Neural cell (in vitro differentiated cells): ENCODE measurements around the gene RAB11FIP5. TPM values are rescaled to one million over a fixed set of nuclear protein-coding genes. Genes with fewer than 3 reads are reported as not detected.

ENCODE experiments used
- H2AFZ ChIP-seq: fragments of 200-600, 300-800 bp; sonication (generic), shearing (Covaris generic); 2 replicates; pipeline ENCODE4 v1.6.0; 2014; ENCODE audit warnings: low read depth, mild to moderate bottlenecking, antibody characterized with exemption, low read length, moderate library complexity
- H3F3A ChIP-seq: fragments of 200-600 bp; shearing (Covaris generic); 2 replicates; pipeline ENCODE4 v1.6.1; 2016; ENCODE audit warnings: mild to moderate bottlenecking, moderate library complexity, mixed read lengths, antibody characterized with exemption, low read length; ENCODE audit not compliant: insufficient read depth, poor library complexity, severe bottlenecking
- H3K27ac ChIP-seq: fragments of 200-600, 300-800 bp; sonication (generic), shearing (Covaris generic); 2 replicates; pipeline ENCODE4 v1.5.1; 2014; ENCODE audit warnings: mild to moderate bottlenecking, low read length, moderate library complexity
- H3K27me3 ChIP-seq: fragments of 300-800, 200-600 bp; sonication (generic), shearing (Covaris generic); 2 replicates; pipeline ENCODE4 v1.6.0; 2014; ENCODE audit warnings: mild to moderate bottlenecking, low read depth, low read length, moderate library complexity; ENCODE audit not compliant: insufficient read depth
- H3K36me3 ChIP-seq: fragments of 300-800, 200-600 bp; sonication (generic), shearing (Covaris generic); 2 replicates; pipeline ENCODE4 v1.5.1; 2014; ENCODE audit warnings: mild to moderate bottlenecking, antibody characterized with exemption, low read length, moderate library complexity; ENCODE audit not compliant: insufficient read depth
- H3K4me2 ChIP-seq: fragments of 300-800, 200-600 bp; sonication (generic), shearing (Covaris generic); 2 replicates; pipeline ENCODE4 v1.6.0; 2014; ENCODE audit warnings: mild to moderate bottlenecking, low read length
- H3K4me3 ChIP-seq: fragments of 300-800, 200-600 bp; sonication (generic), shearing (Covaris generic); 2 replicates; pipeline ENCODE4 v1.5.1; 2014; ENCODE audit warnings: mild to moderate bottlenecking, low read length, moderate library complexity
- H3K79me2 ChIP-seq: fragments of 200-600 bp; shearing (Covaris generic); replicated peaks from 2 replicates; pipeline ENCODE4 v1.6.0; 2014; ENCODE audit warnings: mild to moderate bottlenecking, low read length, moderate library complexity; ENCODE audit not compliant: insufficient read depth
- H3K9ac ChIP-seq: fragments of 300-800, 200-600 bp; sonication (generic), shearing (Covaris generic); 2 replicates; pipeline ENCODE4 v1.6.1; 2016; ENCODE audit warnings: mild to moderate bottlenecking, low read length, mixed read lengths
- H3K9me2 ChIP-seq: fragments of 200-600 bp; shearing (Covaris generic); 2 replicates; pipeline ENCODE4 v1.6.1; 2016; ENCODE audit warnings: mild to moderate bottlenecking, low read length, mixed read lengths; ENCODE audit not compliant: insufficient read depth
- H3K9me3 ChIP-seq: fragments of 200-600, 300-800 bp; sonication (generic), shearing (Covaris generic); 2 replicates; pipeline ENCODE4 v1.6.1; 2016; ENCODE audit warnings: mild to moderate bottlenecking, mixed run types, low read length, moderate library complexity, mixed read lengths
- H4K20me1 ChIP-seq: fragments of 200-600 bp; shearing (Covaris generic); 2 replicates; pipeline ENCODE4 v1.6.1; 2016; ENCODE audit warnings: mild to moderate bottlenecking, mixed run types; ENCODE audit not compliant: insufficient read depth
- CTCF ChIP-seq: fragments of 450-650 bp; IDR thresholded peaks from 2 replicates; pipeline ENCODE4 v1.5.1; 2014; ENCODE audit warnings: antibody characterized with exemption, mild to moderate bottlenecking, moderate library complexity; ENCODE audit not compliant: poor library complexity, severe bottlenecking
- EP300 ChIP-seq: fragments of 450-650 bp; conservative IDR thresholded peaks from 2 replicates; pipeline ENCODE4 v1.6.1; 2014; ENCODE audit warnings: antibody characterized with exemption, mild to moderate bottlenecking, moderate library complexity; ENCODE audit not compliant: poor library complexity, severe bottlenecking
- EZH2 ChIP-seq: fragments of 200-600, 300-800 bp; shearing (Covaris generic), sonication (generic); IDR thresholded peaks from 2 replicates; pipeline ENCODE4 v1.6.1; 2014; ENCODE audit warnings: antibody characterized with exemption, low read length, borderline replicate concordance, mild to moderate bottlenecking; ENCODE audit not compliant: insufficient read depth, poor library complexity, severe bottlenecking
- MXI1 ChIP-seq: fragments of 450-650 bp; conservative IDR thresholded peaks from 2 replicates; pipeline ENCODE4 v1.6.1; 2014; ENCODE audit warnings: antibody characterized with exemption, mild to moderate bottlenecking; ENCODE audit not compliant: poor library complexity, severe bottlenecking
- POLR2AphosphoS5 ChIP-seq: IDR thresholded peaks from 2 replicates; pipeline ENCODE4 v1.6.1; 2012
- RAD21 ChIP-seq: fragments of 450-650 bp; conservative IDR thresholded peaks from 2 replicates; pipeline ENCODE4 v1.6.1; 2014; ENCODE audit warnings: antibody characterized with exemption, mild to moderate bottlenecking, moderate library complexity
- SMC3 ChIP-seq: fragments of 450-650 bp; conservative IDR thresholded peaks from 2 replicates; pipeline ENCODE4 v1.6.1; 2014; ENCODE audit warnings: antibody characterized with exemption, mild to moderate bottlenecking, moderate library complexity; ENCODE audit not compliant: poor library complexity
- TAF1 ChIP-seq: IDR thresholded peaks from 2 replicates; pipeline ENCODE4 v1.6.1; 2012; ENCODE audit warnings: low read depth
- polyA plus RNA-seq: library from polyadenylated mRNA; depleted of rRNA; stranded (reverse); fragments of >200 nt; gene quantifications from 2 replicates; pipeline ENCODE4 v1.2.3, GENCODE V29; 2014
- TF ChIP-seq, protein P1 (sequence below): IDR thresholded peaks from 2 replicates; pipeline ENCODE4 v1.6.1; 2012; ENCODE audit warnings: borderline replicate concordance

RAB11FIP5 gene
- polyA plus RNA-seq, 1 donor from 2014 or later = 2.6 TPM

DNA sequence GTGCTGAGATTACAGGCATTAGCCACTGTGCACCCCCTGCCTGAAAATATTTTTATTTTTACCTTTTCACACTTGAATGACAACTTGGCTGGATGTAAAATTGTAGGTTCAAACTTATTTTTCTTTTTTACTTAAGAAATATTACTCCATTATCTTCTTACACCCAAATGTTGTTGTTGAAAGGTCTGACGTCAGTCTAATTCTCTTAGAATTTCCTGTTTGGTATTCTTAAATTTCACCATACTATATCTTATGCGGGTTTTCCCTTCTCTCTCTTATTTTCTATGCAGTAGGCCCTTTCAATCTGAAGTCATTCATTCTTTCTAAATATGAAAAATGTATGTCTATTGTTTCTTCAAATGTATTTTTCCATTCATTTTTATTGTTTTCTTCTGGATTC lies 29.1 kb upstream of the RAB11FIP5 start:
- no peak overlapping the region for H3K4me2 ChIP-seq
- no peaks in the 10 kb centered on the region for H3K79me2 ChIP-seq
- no peaks in the 10 kb centered on the region for H3K9me3 ChIP-seq
- H4K20me1 ChIP-seq = no peaks in the 10 kb centered on the region
- H2AFZ ChIP-seq = no peak overlapping the region
- H3K4me3 ChIP-seq = no peak overlapping the region
- no peak overlapping the region for H3K9ac ChIP-seq
- H3F3A ChIP-seq = no peaks in the 10 kb centered on the region
- no peaks in the 10 kb centered on the region for H3K9me2 ChIP-seq
- no peaks in the 10 kb centered on the region for H3K27me3 ChIP-seq
- no peak overlapping the region for H3K27ac ChIP-seq
- no peaks in the 10 kb centered on the region for H3K36me3 ChIP-seq
- TF ChIP-seq, protein P1, sequence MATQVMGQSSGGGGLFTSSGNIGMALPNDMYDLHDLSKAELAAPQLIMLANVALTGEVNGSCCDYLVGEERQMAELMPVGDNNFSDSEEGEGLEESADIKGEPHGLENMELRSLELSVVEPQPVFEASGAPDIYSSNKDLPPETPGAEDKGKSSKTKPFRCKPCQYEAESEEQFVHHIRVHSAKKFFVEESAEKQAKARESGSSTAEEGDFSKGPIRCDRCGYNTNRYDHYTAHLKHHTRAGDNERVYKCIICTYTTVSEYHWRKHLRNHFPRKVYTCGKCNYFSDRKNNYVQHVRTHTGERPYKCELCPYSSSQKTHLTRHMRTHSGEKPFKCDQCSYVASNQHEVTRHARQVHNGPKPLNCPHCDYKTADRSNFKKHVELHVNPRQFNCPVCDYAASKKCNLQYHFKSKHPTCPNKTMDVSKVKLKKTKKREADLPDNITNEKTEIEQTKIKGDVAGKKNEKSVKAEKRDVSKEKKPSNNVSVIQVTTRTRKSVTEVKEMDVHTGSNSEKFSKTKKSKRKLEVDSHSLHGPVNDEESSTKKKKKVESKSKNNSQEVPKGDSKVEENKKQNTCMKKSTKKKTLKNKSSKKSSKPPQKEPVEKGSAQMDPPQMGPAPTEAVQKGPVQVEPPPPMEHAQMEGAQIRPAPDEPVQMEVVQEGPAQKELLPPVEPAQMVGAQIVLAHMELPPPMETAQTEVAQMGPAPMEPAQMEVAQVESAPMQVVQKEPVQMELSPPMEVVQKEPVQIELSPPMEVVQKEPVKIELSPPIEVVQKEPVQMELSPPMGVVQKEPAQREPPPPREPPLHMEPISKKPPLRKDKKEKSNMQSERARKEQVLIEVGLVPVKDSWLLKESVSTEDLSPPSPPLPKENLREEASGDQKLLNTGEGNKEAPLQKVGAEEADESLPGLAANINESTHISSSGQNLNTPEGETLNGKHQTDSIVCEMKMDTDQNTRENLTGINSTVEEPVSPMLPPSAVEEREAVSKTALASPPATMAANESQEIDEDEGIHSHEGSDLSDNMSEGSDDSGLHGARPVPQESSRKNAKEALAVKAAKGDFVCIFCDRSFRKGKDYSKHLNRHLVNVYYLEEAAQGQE = no peak
- TF ChIP-seq SMC3 (no peak), TAF1 (no peak), MXI1 (no peak), POLR2AphosphoS5 (no peak), EP300 (no peak), EZH2 (no peak), RAD21 (no peak), CTCF (no peak)

DNA sequence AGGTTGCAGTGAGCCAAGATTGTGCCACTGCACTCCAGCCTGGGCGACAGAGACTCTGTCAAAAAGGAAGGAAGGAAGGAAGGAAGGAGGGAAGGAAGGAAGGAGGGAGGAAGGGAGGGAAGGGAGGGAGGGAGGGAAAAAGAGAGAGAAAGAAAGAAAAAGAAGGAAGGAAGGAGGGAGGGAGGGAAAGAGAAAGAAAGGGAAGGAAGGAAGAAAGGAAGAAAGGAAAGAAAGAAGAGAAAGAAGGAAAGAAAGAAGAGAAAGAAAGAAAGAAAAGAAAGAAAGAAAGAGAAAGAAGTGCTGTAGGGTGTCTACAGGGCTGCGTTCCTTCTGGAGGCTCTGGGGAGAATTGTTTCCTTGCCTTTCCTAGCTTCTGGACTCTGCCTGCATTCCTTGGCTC lies 22.5 kb upstream of the RAB11FIP5 start:
- no peak overlapping the region for H3K4me2 ChIP-seq
- TF ChIP-seq TAF1 = no peak
- TF ChIP-seq POLR2AphosphoS5 = no peak
- TF ChIP-seq, protein P1 = no peak
- TF ChIP-seq CTCF = no peak
- no peak for TF ChIP-seq MXI1
- TF ChIP-seq EZH2 = no peak
- TF ChIP-seq RAD21 = no peak
- TF ChIP-seq EP300 = no peak
- TF ChIP-seq SMC3 = no peak
- no peaks in the 10 kb centered on the region for H3K9me3 ChIP-seq
- H3K9ac ChIP-seq = no peak overlapping the region
- no peaks in the 10 kb centered on the region for H3K36me3 ChIP-seq
- no peak overlapping the region for H3K27ac ChIP-seq
- H3K9me2 ChIP-seq = no peaks in the 10 kb centered on the region
- no peaks in the 10 kb centered on the region for H3K27me3 ChIP-seq
- H3F3A ChIP-seq = no peaks in the 10 kb centered on the region
- H3K4me3 ChIP-seq = no peak overlapping the region
- H4K20me1 ChIP-seq = no peaks in the 10 kb centered on the region
- no peak overlapping the region for H2AFZ ChIP-seq
- H3K79me2 ChIP-seq = no peaks in the 10 kb centered on the region
